T-helper 17 cell (primary cell): Measurements from ENCODE around the gene MFAP1. TPM values are rescaled to one million over a fixed set of nuclear protein-coding genes. Genes with fewer than 3 reads are reported as not detected.
"Not testable (repeated sequence)": the region's sequence is repeated elsewhere in the genome, so short reads cannot be mapped to it uniquely, and the experiment has no call there.

ENCODE experiments used
- ATAC-seq: fragments of 150-1000 bp; cut with Tn5 transposase; 2 replicates; pipeline ENCODE4 v1.10.0; 2021; ENCODE audit warnings: mild to moderate bottlenecking, moderate library complexity
- DNase-seq, 3 donors: peaks; one replicate each; pipeline versions ENCODE4 v3.0.0 to v3.0.0-alpha.2; 2020 to 2021
- H3K9me3 ChIP-seq: one replicate; pipeline ENCODE4 v1.7.0; 2013; ENCODE audit warnings: low read length, mild to moderate bottlenecking; ENCODE audit not compliant: control insufficient read depth, poor library complexity, severe bottlenecking
- H3K27ac Mint-ChIP-seq: one replicate; pipeline ENCODE4 v1.8.0; 2022; ENCODE audit warnings: mild to moderate bottlenecking, moderate library complexity, mixed read lengths
- H3K27me3 Mint-ChIP-seq: one replicate; pipeline ENCODE4 v1.8.0; 2022; ENCODE audit warnings: mixed read lengths
- H3K36me3 Mint-ChIP-seq: one replicate; pipeline ENCODE4 v1.8.0; 2022; ENCODE audit warnings: low read depth, mixed read lengths
- H3K4me1 Mint-ChIP-seq: one replicate; pipeline ENCODE4 v1.8.0; 2022; ENCODE audit warnings: mild to moderate bottlenecking, mixed read lengths
- H3K4me3 Mint-ChIP-seq: one replicate; pipeline ENCODE4 v1.8.0; 2022; ENCODE audit warnings: mild to moderate bottlenecking, moderate library complexity, mixed read lengths
- total RNA-seq, 4 donors: library from RNA in 2 of 4; stranded (reverse) in 2 of 4; gene quantifications; one replicate each; pipeline ENCODE4 v1.2.3 and lab custom pipeline; 2022 to 2026

MFAP1 gene
- total RNA-seq, 2 donors from 2014 or later = 8.9 to 12.1 TPM

DNA sequence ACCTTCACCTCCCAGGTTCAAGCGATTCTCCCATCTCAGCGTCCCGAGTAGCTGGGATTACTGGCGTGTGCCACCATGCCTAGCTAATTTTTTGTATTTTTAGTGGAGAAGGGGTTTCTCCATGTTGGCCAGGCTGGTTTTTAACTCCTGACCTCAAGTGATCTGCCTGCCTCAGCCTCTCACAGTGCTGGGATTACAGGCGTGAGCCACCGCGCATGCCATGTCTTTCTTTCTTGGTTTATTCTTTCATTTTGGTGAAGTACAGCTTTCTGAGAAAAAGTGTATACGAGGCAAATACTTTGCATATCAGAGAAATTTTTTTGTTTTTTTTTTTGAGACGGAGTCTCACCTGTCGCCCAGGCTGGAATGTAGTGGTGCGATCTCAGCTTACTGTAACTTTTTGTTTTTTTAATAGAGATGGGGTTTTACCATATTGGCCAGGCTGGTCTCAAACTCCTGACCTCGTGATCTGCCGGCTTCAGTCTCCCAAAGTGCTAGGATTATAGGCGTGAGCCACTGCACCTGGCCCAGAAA lies 7.1 kb upstream of the MFAP1 start:
- not testable (repeated sequence) for DNase-seq, H3K36me3 Mint-ChIP-seq, ATAC-seq, H3K9me3 ChIP-seq, H3K27me3 Mint-ChIP-seq
- peaks cover 34% of the 10 kb centered on the region for H3K4me1 Mint-ChIP-seq
- peak overlapping the region; percentile 71 for H3K27ac Mint-ChIP-seq
- peak overlapping the region; percentile 61 for H3K4me3 Mint-ChIP-seq

DNA sequence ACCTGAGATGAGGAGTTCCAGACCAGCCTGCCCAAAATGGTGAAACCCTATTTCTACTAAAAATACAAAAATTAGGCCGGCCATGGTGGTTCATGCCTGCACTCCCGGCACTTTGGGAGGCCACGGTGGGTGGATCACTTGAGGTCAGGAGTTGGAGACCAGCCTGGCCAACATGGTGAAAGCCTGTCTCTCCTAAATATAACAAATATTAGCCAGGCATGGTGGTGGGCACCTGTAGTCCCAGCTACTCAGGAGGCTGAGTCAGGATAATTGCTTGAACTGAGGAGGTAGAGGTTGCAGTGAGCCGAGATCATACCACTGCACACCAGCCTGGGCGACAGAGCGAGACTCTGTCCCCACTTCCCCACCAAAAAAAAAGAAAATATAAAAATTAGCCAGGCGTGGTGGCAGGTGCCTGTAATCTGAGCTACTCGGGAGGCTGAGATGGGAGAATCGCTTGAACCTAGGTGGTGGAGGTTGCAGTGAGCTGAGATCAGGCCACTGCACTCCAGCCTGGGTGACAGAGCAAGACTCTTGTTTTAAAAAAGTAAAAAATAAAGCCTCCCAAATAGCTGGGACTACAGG lies 6.3 kb upstream of the MFAP1 start:
- H3K4me3 Mint-ChIP-seq, ATAC-seq, H3K27ac Mint-ChIP-seq, H3K9me3 ChIP-seq, H3K36me3 Mint-ChIP-seq, DNase-seq, H3K27me3 Mint-ChIP-seq: not testable (repeated sequence)
- H3K4me1 Mint-ChIP-seq = peaks cover 34% of the 10 kb centered on the region

DNA sequence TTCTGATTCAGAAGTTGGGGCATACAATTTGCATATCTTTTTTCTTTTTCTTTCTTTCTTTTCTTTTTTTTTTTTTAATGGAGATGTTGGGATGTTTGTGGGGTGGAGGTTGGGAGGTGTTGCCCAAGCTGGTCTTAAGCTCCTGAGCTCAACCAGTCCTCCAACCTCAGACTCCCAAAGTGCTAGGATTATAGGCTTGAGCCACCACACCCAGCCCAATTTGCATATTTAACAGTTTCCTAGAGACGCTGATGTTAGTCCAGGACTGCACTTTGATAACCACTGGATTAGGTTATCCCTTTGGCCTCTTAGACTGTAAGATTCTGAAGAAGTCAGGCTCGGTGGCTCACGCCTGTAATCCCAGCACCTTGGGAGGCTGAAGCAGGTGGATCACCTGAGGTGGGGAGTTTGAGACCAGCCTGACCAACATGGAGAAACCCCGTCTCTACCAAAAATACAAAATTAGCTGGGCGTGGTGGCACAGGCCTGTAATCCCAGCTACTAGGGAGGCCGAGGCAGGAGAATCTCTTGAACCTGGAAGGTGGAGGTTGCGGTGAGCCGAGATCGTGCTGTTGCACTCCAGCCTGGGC lies 5.6 kb upstream of the MFAP1 start:
- not testable (repeated sequence) for H3K36me3 Mint-ChIP-seq, H3K4me3 Mint-ChIP-seq, H3K27me3 Mint-ChIP-seq, ATAC-seq, H3K9me3 ChIP-seq, DNase-seq
- peak overlapping the region; percentile 82 for H3K27ac Mint-ChIP-seq
- peaks cover 34% of the 10 kb centered on the region for H3K4me1 Mint-ChIP-seq

DNA sequence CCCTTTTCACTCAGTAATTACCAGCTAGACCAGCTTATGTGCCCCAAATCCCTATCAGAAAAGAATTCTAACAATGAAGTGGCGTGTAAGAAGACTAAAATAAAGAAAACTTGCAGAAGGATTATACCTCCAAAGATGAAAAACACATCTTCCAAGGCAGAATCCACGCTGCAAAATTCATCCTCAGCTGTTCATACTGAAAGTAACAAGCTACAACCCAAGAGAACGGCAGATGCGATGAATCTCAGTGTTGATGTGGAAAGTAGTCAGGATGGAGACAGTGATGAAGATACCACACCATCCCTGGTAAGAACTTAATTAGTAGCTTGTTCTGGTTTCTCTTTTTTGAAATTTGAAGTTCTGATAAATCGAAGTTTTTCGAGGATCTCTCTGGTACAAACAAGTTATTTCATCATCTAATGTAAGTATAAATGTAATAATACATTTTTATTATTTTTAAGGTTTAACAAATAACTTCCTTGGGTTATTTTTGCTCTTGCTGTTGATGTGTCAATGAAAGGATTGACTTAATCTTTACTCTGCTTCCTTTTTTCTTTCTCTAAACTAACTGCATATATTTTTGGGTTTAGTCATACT lies 3.7 kb upstream of the MFAP1 start:
- H3K9me3 ChIP-seq = no peaks in the 10 kb centered on the region
- H3K4me3 Mint-ChIP-seq = peak overlapping the region; percentile 91
- no peaks in the 10 kb centered on the region for H3K27me3 Mint-ChIP-seq
- no peaks in the 10 kb centered on the region for H3K36me3 Mint-ChIP-seq
- DNase-seq (no peak), ATAC-seq (no peak)
- peak overlapping the region; percentile 94 for H3K27ac Mint-ChIP-seq
- peaks cover 43% of the 10 kb centered on the region for H3K4me1 Mint-ChIP-seq

DNA sequence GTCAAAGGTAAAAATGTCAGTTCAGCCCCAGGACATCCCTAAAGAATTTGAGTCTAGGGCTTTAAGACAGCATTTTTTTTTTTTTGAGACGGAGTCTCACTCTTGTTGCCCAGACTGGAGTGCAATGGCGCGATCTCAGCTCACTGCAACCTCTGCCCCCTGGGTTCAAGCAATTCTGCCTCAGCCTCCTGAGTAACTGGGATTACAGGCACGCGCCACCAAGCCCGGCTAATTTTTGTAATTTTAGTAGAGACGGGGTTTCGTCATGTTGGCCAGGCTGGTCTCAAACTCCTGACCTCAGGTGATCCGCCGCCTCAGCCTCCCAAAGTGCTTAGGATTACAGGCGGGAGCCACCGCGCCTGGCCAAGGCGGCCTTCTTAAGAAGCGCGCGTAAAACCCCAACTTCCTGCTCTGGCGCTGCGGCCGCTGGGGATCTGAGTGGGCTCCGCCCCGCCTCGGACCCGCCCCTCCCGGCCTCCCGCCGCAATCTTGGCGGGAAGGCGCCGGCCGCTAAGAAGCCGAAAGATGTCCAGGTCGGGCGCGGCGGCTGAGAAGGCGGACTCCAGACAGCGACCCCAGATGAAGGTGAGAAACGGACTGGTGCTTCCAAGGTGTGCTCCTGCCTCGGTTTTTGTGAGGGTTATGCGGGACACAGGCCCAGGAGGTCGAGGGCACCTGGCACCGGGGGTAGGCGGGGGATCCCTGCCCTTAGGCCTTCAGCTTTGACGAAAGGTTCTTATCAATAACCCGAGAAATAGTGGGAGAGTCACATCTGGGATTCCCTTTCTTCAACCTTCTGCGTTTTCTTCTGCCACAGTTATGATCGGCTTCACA lies 2.2 kb upstream of the MFAP1 start, which contains the start of gene WDR76:
TSS of gene WDR76 (plus strand) at position 495 of the 834 bp plus-strand sequence. CDS start at position 526, 31 bp downstream.
- no peaks in the 10 kb centered on the region for H3K9me3 ChIP-seq
- DNase-seq (peak; percentile 45 to 71 (median 68)), ATAC-seq (peak; percentile 68)
- peak within 1 kb of the TSS; percentile 91 for H3K4me3 Mint-ChIP-seq
- H3K4me1 Mint-ChIP-seq = peaks cover 39% of the 10 kb centered on the region
- no peaks in the 10 kb centered on the region for H3K27me3 Mint-ChIP-seq
- peak within 1 kb of the TSS; percentile 94 for H3K27ac Mint-ChIP-seq
- H3K36me3 Mint-ChIP-seq = no peaks in the 10 kb centered on the region

DNA sequence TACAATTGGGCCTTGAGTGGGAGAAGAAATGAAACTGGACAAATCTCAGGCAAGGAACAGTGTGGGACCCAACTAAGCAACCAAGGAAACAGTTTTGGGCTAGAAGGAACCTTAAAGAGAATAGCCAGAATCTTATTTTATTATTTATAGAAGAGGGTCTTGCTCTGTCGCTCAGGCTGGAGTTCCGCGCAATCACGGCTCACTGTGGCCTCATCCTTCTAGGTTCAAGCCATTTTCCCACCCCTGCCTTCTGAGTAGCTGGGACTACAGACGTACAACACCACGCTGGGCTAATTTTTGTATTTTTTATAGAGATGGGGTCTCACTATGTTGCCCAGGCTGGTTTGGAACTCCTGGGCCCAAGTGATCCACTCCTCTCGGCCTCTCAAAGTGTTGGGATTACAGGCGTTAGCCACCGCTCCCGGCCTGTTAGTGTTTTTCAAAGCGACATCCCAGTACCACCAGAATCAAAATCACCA lies 1.6 kb upstream of the MFAP1 start:
- DNase-seq (no peak), ATAC-seq (no peak)
- Mint-ChIP-seq H3K4me1 (peaks cover 40% of the 10 kb centered on the region), H3K27me3 (no peaks in the 10 kb centered on the region), H3K27ac (peak overlapping the region; percentile 94), H3K36me3 (no peaks in the 10 kb centered on the region), H3K4me3 (peak overlapping the region; percentile 91)
- no peaks in the 10 kb centered on the region for H3K9me3 ChIP-seq

DNA sequence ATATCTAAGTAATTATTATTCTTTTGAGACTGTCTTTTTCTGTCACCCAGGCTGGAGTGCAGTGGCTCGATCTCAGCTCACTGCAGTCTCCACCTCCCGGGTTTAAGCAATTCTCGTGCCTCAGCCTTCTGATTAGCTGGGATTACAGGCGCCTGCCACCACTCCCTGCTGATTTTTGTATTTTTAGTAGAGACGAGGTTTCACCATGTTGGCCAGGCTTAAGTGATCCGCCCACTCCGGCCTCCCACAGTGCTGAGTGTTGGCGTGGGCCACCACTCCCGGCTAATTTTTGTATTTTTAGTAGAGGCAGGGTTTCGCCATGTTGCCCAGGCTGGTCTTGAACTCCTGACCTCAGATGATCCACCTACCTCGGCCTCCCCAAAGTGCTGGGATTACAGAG lies 815 bp upstream of the MFAP1 start:
- H3K27me3 Mint-ChIP-seq, H3K9me3 ChIP-seq, H3K36me3 Mint-ChIP-seq, ATAC-seq, DNase-seq: not testable (repeated sequence)
- Mint-ChIP-seq H3K4me1 (peaks cover 40% of the 10 kb centered on the region), H3K27ac (peak overlapping the region; percentile 99), H3K4me3 (peak overlapping the region; percentile 12)

DNA sequence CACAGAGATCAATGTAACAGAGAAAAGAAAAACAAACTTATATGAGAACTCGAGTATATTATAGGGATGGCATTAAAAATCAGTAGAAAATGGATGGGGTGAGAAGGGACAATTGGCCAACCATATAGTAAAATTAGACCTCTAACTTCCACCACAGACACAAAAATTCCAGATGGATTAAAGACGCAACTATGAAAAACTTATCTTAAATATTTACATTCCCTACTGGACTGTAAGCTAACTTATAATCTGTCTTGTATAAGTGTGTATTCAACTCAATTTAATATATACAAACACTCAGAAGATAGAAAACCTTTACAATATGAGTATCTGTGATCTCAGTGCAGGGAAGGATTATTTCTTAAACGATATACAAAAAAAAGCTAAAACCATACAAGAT lies 3.0 kb downstream of the MFAP1 start:
- no peaks in the 10 kb centered on the region for H3K9me3 ChIP-seq
- Mint-ChIP-seq H3K27me3 (no peaks in the 10 kb centered on the region), H3K36me3 (peaks cover 3% of the 10 kb centered on the region), H3K4me3 (no peak overlapping the region), H3K27ac (peak overlapping the region; percentile 80), H3K4me1 (peaks cover 19% of the 10 kb centered on the region)
- no peak for ATAC-seq
- no peak for DNase-seq

DNA sequence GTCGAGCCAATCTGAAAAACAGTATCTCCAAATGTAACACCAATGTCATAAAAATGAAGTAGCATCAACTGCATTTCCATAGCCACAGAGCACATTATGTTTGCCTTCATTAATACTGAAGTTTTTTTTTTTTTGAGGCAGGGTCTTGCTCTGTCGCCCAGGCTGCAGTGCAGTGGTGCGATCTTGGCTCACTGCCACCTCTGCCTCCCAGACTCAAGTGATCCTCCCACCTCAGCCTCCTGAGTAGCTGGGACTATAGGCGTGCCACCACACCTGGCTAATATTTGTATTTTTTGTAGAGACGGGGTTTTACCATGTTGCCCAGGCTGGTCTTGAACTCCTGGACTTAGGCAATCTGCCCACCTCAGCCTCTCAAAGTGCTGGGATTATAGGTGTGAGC lies 9.4 kb downstream of the MFAP1 start:
- H3K4me1 Mint-ChIP-seq, H3K27me3 Mint-ChIP-seq, H3K4me3 Mint-ChIP-seq, ATAC-seq, DNase-seq, H3K9me3 ChIP-seq: not testable (repeated sequence)
- peaks cover 15% of the 10 kb centered on the region for H3K36me3 Mint-ChIP-seq
- H3K27ac Mint-ChIP-seq = peak overlapping the region; percentile 49

DNA sequence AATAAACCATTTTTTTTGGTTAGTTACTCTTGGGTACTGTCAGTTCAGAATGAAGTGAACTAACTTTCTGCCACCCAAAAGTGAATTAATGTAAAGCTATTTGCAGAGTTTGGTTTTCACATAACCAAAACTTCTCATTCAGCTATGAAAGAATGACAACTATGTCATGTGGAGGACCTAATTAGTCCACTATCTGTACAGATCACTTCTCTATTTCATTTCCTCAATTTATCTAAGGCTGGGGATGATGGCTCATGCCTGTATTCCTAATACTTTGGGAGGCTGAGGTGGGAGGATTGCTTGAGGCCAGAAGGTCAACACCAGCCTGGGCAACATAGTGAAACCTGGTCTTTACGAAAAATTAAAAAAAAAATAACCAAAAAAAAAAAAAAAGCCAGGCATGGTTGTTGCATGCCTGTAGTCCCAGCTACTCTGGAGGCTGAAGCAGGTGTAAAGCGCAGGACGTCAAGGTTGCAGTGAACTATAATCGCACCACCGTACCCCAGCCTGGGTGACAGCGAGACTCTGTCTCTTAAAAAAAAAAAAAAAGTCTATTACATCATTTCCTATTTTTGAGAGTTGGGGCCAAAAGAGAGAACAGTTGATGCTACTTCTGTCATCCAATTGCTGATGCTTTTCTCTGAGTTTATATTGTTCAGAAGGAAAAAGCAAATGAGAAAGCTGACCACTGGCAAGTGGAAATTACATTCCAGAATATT lies 15.4 kb downstream of the MFAP1 start:
- no peak overlapping the region for H3K4me3 Mint-ChIP-seq
- H3K4me1 Mint-ChIP-seq = peaks cover 9% of the 10 kb centered on the region
- ATAC-seq = peak; percentile 79
- no peaks in the 10 kb centered on the region for H3K27me3 Mint-ChIP-seq
- no peaks in the 10 kb centered on the region for H3K9me3 ChIP-seq
- peaks cover 11% of the 10 kb centered on the region for H3K36me3 Mint-ChIP-seq
- H3K27ac Mint-ChIP-seq = no peak overlapping the region
- DNase-seq = no peak

DNA sequence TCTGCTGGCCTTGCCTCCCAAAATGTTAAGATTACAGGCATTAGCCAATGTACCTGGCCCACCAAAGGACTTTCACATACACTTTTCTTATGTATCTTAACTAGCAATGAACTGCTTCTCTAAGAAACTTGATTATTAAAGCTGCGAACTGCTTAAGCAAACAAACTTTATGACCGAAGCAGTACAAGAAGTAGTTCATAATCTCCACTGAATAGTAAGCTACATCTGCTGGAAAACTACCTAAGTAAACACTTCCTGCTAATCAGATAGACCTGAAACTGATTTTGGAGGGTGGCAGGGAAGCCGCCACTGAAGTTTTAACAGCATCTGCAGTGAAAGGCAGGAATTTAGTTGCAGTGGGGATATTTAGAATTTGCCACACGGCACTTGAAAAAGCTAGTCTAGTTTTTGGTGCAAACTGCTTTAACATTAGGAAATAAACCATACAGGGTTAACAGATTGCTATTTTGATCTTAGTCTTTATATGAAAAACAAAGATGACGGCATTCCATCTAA lies 16.0 kb downstream of the MFAP1 start:
- ATAC-seq (no peak), DNase-seq (no peak)
- no peak overlapping the region for H3K27ac Mint-ChIP-seq
- no peaks in the 10 kb centered on the region for H3K9me3 ChIP-seq
- peaks cover 9% of the 10 kb centered on the region for H3K4me1 Mint-ChIP-seq
- H3K27me3 Mint-ChIP-seq = no peaks in the 10 kb centered on the region
- peaks cover 11% of the 10 kb centered on the region for H3K36me3 Mint-ChIP-seq
- H3K4me3 Mint-ChIP-seq = no peak overlapping the region

DNA sequence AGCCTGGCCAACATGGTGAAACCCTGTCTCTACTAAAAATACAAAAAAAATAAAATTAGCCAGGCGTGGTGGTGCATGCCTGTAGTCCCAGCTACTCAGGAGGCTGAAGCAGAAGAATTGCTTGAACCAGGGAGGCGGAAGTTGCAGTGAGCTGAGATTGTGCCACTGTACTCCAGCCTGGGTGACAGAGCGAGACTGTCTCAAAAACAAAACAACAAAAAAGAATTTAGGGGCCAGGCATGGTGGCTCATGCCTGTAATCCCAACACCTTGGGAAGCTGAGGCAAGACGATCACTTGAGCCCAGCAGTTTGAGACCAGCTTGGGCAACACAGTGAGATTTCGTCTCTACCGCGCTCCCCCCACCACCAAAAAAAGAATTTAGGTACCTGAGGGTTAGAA lies 21.8 kb downstream of the MFAP1 start:
- peaks cover 11% of the 10 kb centered on the region for H3K36me3 Mint-ChIP-seq
- DNase-seq = not testable (repeated sequence)

More for the DNA sequence above, 21.8 kb downstream of the MFAP1 start:
- not testable (repeated sequence) for H3K9me3 ChIP-seq, H3K27me3 Mint-ChIP-seq, H3K4me3 Mint-ChIP-seq, ATAC-seq
- peaks cover 23% of the 10 kb centered on the region for H3K4me1 Mint-ChIP-seq
- H3K27ac Mint-ChIP-seq = peak overlapping the region; percentile 67
